Stimulated activated effector memory CD8-positive, alpha-beta T cell treated with anti-CD3 and anti-CD28 coated beads, Interleukin-12 subunit alpha, Interleukin-12 subunit beta, amount 100 ng/mL, for 72 hours (primary cell): ENCODE results near the gene ZNF692.

Experiments
- ATAC-seq: fragments of 150-1000 bp; cut with Tn5 transposase; 2 replicates; pipeline ENCODE4 v1.10.0; 2021
- DNase-seq, 2 donors: peaks; one replicate each; pipeline ENCODE4 v3.0.0; 2021 to 2022; ENCODE audit warnings: low spot score in 2 of 2
- H3K27ac Mint-ChIP-seq: one replicate; pipeline ENCODE4 v1.8.0; 2022; ENCODE audit warnings: mild to moderate bottlenecking, mixed read lengths
- H3K36me3 Mint-ChIP-seq: one replicate; pipeline ENCODE4 v1.8.0; 2022; ENCODE audit warnings: mild to moderate bottlenecking, mixed read lengths
- H3K4me1 Mint-ChIP-seq: one replicate; pipeline ENCODE4 v1.8.0; 2022; ENCODE audit warnings: mixed read lengths
- H3K4me3 Mint-ChIP-seq: one replicate; pipeline ENCODE4 v1.8.0; 2022; ENCODE audit warnings: mild to moderate bottlenecking, mixed read lengths
- H3K9me3 Mint-ChIP-seq: one replicate; pipeline ENCODE4 v1.8.0; 2022; ENCODE audit warnings: mixed read lengths

ZNF692 gene

GRCh38 chr1:248800459-248800858, 58.4 kb downstream of the ZNF692 start:
- peaks cover 6% of the 10 kb centered on the region for H3K4me1 Mint-ChIP-seq
- no peaks in the 10 kb centered on the region for H3K9me3 Mint-ChIP-seq
- H3K27ac Mint-ChIP-seq = no peak overlapping the region
- H3K36me3 Mint-ChIP-seq = no peaks in the 10 kb centered on the region
- no peak overlapping the region for H3K4me3 Mint-ChIP-seq
- DNase-seq = no peak
- no peak for ATAC-seq
